ENCODE data around the gene WFDC11. TPM values are rescaled to one million over a fixed set of nuclear protein-coding genes. Genes with fewer than 3 reads are reported as not detected.

Gene WFDC11
- total RNA-seq, 1 donor from 2014 or later = not detected

DNA sequence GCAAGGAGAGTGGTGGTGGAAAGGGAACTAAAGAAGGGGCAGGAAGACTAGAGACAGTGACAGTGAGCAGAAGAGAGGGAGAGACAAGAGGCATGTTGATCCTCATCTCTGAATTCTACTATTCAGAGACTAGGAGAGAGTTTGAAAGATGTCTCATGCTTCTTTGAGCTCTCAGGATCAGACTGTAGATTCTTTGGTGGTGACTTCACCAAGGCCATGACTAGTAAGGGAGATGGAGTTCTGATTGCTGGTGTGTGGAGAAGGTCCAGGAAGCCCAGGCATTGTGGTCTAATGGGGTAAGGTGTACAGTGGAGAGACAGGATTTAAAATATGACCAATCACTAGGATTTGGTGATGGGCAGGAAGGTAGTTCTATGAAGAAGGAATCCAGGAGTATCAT lies 39.7 kb downstream of the WFDC11 start:
- H3K9ac ChIP-seq (ENCODE audit: low read depth in 1 of 3, low read length in 3 of 3) = no peak overlapping the region
- H3K27ac ChIP-seq (ENCODE audit: low read depth, low read length) = no peak overlapping the region
- no peaks in the 10 kb centered on the region for H3K36me3 ChIP-seq (ENCODE audit: control insufficient read depth in 3 of 3, insufficient read depth in 3 of 3, low read length in 3 of 3)
- no peaks in the 10 kb centered on the region for H3K9me3 ChIP-seq (ENCODE audit: control insufficient read depth in 3 of 3, low read length in 3 of 3)
- no peaks in the 10 kb centered on the region for H3K4me1 ChIP-seq (ENCODE audit: control insufficient read depth in 3 of 3, insufficient read depth in 3 of 3, low read length in 3 of 3)
- no peak overlapping the region for H3K4me3 ChIP-seq (ENCODE audit: low read length in 3 of 3)
- peaks cover 0 to 9% (median 0%) of the 10 kb centered on the region in 3 donors for H3K27me3 ChIP-seq (ENCODE audit: control insufficient read depth in 3 of 3, insufficient read depth in 3 of 3, low read length in 3 of 3)

DNA sequence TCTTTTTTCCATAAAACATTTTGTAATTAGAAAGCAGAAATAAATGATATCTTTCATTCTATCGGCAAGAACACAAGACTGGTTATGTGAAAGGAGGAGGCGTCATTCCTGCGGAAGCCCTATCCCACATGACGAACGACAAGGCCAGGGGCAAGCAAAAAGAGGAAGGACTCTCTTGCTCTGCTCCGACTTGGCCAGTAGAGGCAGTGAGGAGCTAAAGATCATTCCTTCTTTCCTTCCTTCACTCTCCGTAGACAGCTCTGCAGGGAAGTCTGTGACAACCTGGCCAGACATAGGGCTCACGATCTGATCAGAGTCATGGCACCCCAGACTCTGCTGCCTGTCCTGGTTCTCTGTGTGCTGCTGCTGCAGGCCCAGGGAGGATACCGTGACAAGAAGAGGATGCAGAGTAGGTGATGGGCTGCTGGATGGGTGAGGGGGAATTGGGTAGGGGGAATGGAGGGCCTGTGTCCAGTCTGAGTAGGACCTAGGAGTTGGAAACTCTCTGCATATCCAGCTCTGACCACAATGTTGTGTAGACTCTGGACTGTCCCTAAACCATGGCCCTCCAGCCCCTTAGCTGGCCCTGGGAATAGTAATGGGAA lies 40.4 kb downstream of the WFDC11 start, which contains the start of gene WFDC10A:
TSS of gene WFDC10A (plus strand) at position 244 of the 605 bp plus-strand sequence. CDS start at position 319, 75 bp downstream.
- H3K4me1 ChIP-seq (ENCODE audit: control insufficient read depth in 3 of 3, insufficient read depth in 3 of 3, low read length in 3 of 3) = no peaks in the 10 kb centered on the region
- H3K27ac ChIP-seq (ENCODE audit: low read depth, low read length) = no peak within 1 kb of the TSS
- no peaks in the 10 kb centered on the region for H3K36me3 ChIP-seq (ENCODE audit: control insufficient read depth in 3 of 3, insufficient read depth in 3 of 3, low read length in 3 of 3)
- H3K4me3 ChIP-seq (ENCODE audit: low read length in 3 of 3) = no peak within 1 kb of the TSS
- H3K27me3 ChIP-seq (ENCODE audit: control insufficient read depth in 3 of 3, insufficient read depth in 3 of 3, low read length in 3 of 3) = peaks cover 0 to 9% (median 0%) of the 10 kb centered on the region in 3 donors
- peaks cover 0 to 2% (median 0%) of the 10 kb centered on the region in 3 donors for H3K9me3 ChIP-seq (ENCODE audit: control insufficient read depth in 3 of 3, low read length in 3 of 3)
- H3K9ac ChIP-seq (ENCODE audit: low read depth in 1 of 3, low read length in 3 of 3) = no peak within 1 kb of the TSS

DNA sequence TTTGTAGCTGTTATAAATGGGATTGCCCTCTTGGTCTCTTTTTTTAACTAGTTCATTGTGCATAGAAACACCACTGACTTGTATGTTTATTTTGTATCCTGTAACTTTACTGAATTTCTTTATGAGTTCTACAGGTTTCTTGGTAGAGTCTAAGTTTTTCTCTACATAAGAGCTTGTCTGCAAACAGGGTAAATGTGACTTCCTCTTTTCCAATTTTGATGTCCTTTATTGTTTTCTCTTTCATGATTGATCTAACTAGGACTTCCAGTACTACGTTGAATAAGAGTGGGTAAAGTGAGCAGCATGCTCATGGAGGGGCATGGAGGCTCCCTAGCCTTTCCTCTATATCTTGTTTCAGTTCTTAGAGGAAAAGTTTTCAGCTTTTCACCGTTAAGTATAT lies 43.5 kb downstream of the WFDC11 start:
- peaks cover 0 to 2% (median 0%) of the 10 kb centered on the region in 3 donors for H3K9me3 ChIP-seq (ENCODE audit: control insufficient read depth in 3 of 3, low read length in 3 of 3)
- peaks cover 0 to 6% (median 0%) of the 10 kb centered on the region in 3 donors for H3K27me3 ChIP-seq (ENCODE audit: control insufficient read depth in 3 of 3, insufficient read depth in 3 of 3, low read length in 3 of 3)
- H3K9ac ChIP-seq (ENCODE audit: low read depth in 1 of 3, low read length in 3 of 3) = no peak overlapping the region
- no peak overlapping the region for H3K27ac ChIP-seq (ENCODE audit: low read depth, low read length)
- H3K4me3 ChIP-seq (ENCODE audit: low read length in 3 of 3) = no peak overlapping the region
- no peaks in the 10 kb centered on the region for H3K4me1 ChIP-seq (ENCODE audit: control insufficient read depth in 3 of 3, insufficient read depth in 3 of 3, low read length in 3 of 3)
- H3K36me3 ChIP-seq (ENCODE audit: control insufficient read depth in 3 of 3, insufficient read depth in 3 of 3, low read length in 3 of 3) = no peaks in the 10 kb centered on the region

DNA sequence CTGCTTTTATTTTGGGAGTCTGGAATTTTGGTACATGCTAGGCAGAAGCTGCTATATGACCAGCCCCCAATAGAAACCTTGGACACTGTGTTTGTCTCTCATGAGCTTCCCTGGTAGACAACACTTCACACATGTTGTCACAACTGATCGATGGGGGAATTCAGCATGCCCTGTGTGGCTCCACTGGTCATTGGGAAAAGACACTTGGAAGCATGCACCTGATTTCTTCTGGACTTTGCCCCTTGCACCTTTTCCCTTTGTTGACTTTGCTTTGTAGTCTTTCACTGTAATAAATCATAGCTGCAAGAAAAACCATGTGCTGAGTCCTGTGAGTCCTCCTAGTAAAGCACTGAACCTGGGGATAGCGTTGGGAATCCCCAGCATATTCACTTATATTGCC lies 48.4 kb downstream of the WFDC11 start:
- no peak overlapping the region for H3K4me3 ChIP-seq (ENCODE audit: low read length in 3 of 3)
- H3K9ac ChIP-seq (ENCODE audit: low read depth in 1 of 3, low read length in 3 of 3) = no peak overlapping the region
- H3K27me3 ChIP-seq (ENCODE audit: control insufficient read depth in 3 of 3, insufficient read depth in 3 of 3, low read length in 3 of 3) = no peaks in the 10 kb centered on the region
- no peak overlapping the region for H3K27ac ChIP-seq (ENCODE audit: low read depth, low read length)
- H3K36me3 ChIP-seq (ENCODE audit: control insufficient read depth in 3 of 3, insufficient read depth in 3 of 3, low read length in 3 of 3) = no peaks in the 10 kb centered on the region
- H3K4me1 ChIP-seq (ENCODE audit: control insufficient read depth in 3 of 3, insufficient read depth in 3 of 3, low read length in 3 of 3) = no peaks in the 10 kb centered on the region
- H3K9me3 ChIP-seq (ENCODE audit: control insufficient read depth in 3 of 3, low read length in 3 of 3) = peaks cover 0 to 2% (median 0%) of the 10 kb centered on the region in 3 donors

DNA sequence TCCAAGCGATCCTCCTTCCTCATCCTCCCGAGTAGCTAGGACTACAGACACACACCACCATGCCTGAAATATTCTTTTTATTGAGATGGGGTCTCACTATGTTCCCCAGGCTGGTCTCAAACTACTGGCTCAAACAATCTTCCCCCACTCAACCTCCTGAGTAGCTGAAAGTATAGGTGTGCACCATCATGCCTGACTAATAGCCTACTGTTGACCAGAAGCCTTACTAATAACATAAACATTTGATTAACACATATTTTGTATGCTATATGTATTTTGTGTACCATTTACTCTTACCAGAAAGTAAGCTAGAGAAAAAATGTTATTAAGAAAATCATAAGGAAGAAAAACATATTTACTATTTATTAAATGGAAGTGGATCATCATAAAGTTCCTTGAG lies 52.4 kb downstream of the WFDC11 start:
- Histone ChIP-seq H3K27me3 (ENCODE audit: control insufficient read depth in 3 of 3, insufficient read depth in 3 of 3, low read length in 3 of 3) (no peaks in the 10 kb centered on the region), H3K9ac (ENCODE audit: low read depth in 1 of 3, low read length in 3 of 3) (no peak overlapping the region), H3K27ac (ENCODE audit: low read depth, low read length) (no peak overlapping the region), H3K36me3 (ENCODE audit: control insufficient read depth in 3 of 3, insufficient read depth in 3 of 3, low read length in 3 of 3) (no peaks in the 10 kb centered on the region), H3K4me3 (ENCODE audit: low read length in 3 of 3) (no peak overlapping the region), H3K4me1 (ENCODE audit: control insufficient read depth in 3 of 3, insufficient read depth in 3 of 3, low read length in 3 of 3) (no peaks in the 10 kb centered on the region), H3K9me3 (ENCODE audit: control insufficient read depth in 3 of 3, low read length in 3 of 3) (no peaks in the 10 kb centered on the region)

- Histone ChIP-seq H3K9me3 (ENCODE audit: control insufficient read depth in 3 of 3, low read length in 3 of 3) (no peaks in the 10 kb centered on the region), H3K36me3 (ENCODE audit: control insufficient read depth in 3 of 3, insufficient read depth in 3 of 3, low read length in 3 of 3) (no peaks in the 10 kb centered on the region), H3K27me3 (ENCODE audit: control insufficient read depth in 3 of 3, insufficient read depth in 3 of 3, low read length in 3 of 3) (no peaks in the 10 kb centered on the region), H3K27ac (ENCODE audit: low read depth, low read length) (no peak overlapping the region), H3K4me3 (ENCODE audit: low read length in 3 of 3) (no peak overlapping the region), H3K4me1 (ENCODE audit: control insufficient read depth in 3 of 3, insufficient read depth in 3 of 3, low read length in 3 of 3) (no peaks in the 10 kb centered on the region), H3K9ac (ENCODE audit: low read depth in 1 of 3, low read length in 3 of 3) (no peak overlapping the region)
These were observed 57.7 kb downstream of the WFDC11 start for GRCh38 chr20:45612314-45612713.

- no peak overlapping the region for H3K27ac ChIP-seq (ENCODE audit: low read depth, low read length)
- H3K4me3 ChIP-seq (ENCODE audit: low read length in 3 of 3) = no peak overlapping the region
- H3K9ac ChIP-seq (ENCODE audit: low read depth in 1 of 3, low read length in 3 of 3) = no peak overlapping the region
- no peaks in the 10 kb centered on the region for H3K4me1 ChIP-seq (ENCODE audit: control insufficient read depth in 3 of 3, insufficient read depth in 3 of 3, low read length in 3 of 3)
- H3K27me3 ChIP-seq (ENCODE audit: control insufficient read depth in 3 of 3, insufficient read depth in 3 of 3, low read length in 3 of 3) = no peaks in the 10 kb centered on the region
- H3K36me3 ChIP-seq (ENCODE audit: control insufficient read depth in 3 of 3, insufficient read depth in 3 of 3, low read length in 3 of 3) = no peaks in the 10 kb centered on the region
- H3K9me3 ChIP-seq (ENCODE audit: control insufficient read depth in 3 of 3, low read length in 3 of 3) = peaks cover 0 to 3% (median 0%) of the 10 kb centered on the region in 3 donors
These were observed 59.0 kb downstream of the WFDC11 start for GRCh38 chr20:45611054-45611453.

- no peaks in the 10 kb centered on the region for H3K4me1 ChIP-seq (ENCODE audit: control insufficient read depth in 3 of 3, insufficient read depth in 3 of 3, low read length in 3 of 3)
These were observed 62.2 kb downstream of the WFDC11 start for GRCh38 chr20:45607810-45608209.

More at GRCh38 chr20:45607810-45608209, 62.2 kb downstream of the WFDC11 start:
- H3K27me3 ChIP-seq (ENCODE audit: control insufficient read depth in 3 of 3, insufficient read depth in 3 of 3, low read length in 3 of 3) = no peaks in the 10 kb centered on the region
- H3K9ac ChIP-seq (ENCODE audit: low read depth in 1 of 3, low read length in 3 of 3) = no peak overlapping the region
- H3K9me3 ChIP-seq (ENCODE audit: control insufficient read depth in 3 of 3, low read length in 3 of 3) = peaks cover 0 to 3% (median 0%) of the 10 kb centered on the region in 3 donors
- no peak overlapping the region for H3K4me3 ChIP-seq (ENCODE audit: low read length in 3 of 3)
- no peak overlapping the region for H3K27ac ChIP-seq (ENCODE audit: low read depth, low read length)
- no peaks in the 10 kb centered on the region for H3K36me3 ChIP-seq (ENCODE audit: control insufficient read depth in 3 of 3, insufficient read depth in 3 of 3, low read length in 3 of 3)

Small RNA genes lying within 50 kb of the gene (small RNA-seq; reads per million reads assigned to genes)
- not detected for gene MIR3617

Other genes with a start within 250 kb of the WFDC11 start
- gene WFDC2, start 200.5 kb downstream of the WFDC11 start, total RNA-seq = not detected
- gene SPINT3, start 154.6 kb downstream of the WFDC11 start, total RNA-seq = not detected
- gene WFDC6, start 130.8 kb downstream of the WFDC11 start, total RNA-seq = not detected
- gene EPPIN, start 122.8 kb downstream of the WFDC11 start, total RNA-seq = not detected
- not detected for gene WFDC8, start 91.0 kb downstream of the WFDC11 start, total RNA-seq
- gene WFDC10A, start 40.5 kb downstream of the WFDC11 start, total RNA-seq = not detected
- not detected for gene WFDC9, start 39.0 kb downstream of the WFDC11 start, total RNA-seq
- not detected for gene WFDC13, start 31.8 kb upstream of the WFDC11 start, total RNA-seq
- not detected for gene WFDC10B, start 34.8 kb upstream of the WFDC11 start, total RNA-seq
- gene SPINT4, start 52.1 kb upstream of the WFDC11 start, total RNA-seq = not detected
- gene WFDC3, start 121.6 kb upstream of the WFDC11 start, total RNA-seq = not detected
- gene DNTTIP1, start 121.7 kb upstream of the WFDC11 start, total RNA-seq = 18.3 TPM
- 10.4 TPM for gene UBE2C, start 142.4 kb upstream of the WFDC11 start, total RNA-seq
- gene TNNC2, start 157.1 kb upstream of the WFDC11 start, total RNA-seq = 2,844 TPM
- 26.6 TPM for gene SNX21, start 163.6 kb upstream of the WFDC11 start, total RNA-seq
- gene ACOT8, start 187.2 kb upstream of the WFDC11 start, total RNA-seq = 27.1 TPM
- gene ZSWIM3, start 187.4 kb upstream of the WFDC11 start, total RNA-seq = 7.8 TPM
- 3.1 TPM for gene ZSWIM1, start 211.0 kb upstream of the WFDC11 start, total RNA-seq
- 2.6 TPM for gene SPATA25, start 217.4 kb upstream of the WFDC11 start, total RNA-seq
- 13.0 TPM for gene NEURL2, start 221.0 kb upstream of the WFDC11 start, total RNA-seq
- gene CTSA, start 221.1 kb upstream of the WFDC11 start, total RNA-seq = 23.0 TPM
- 38.1 TPM for gene PLTP, start 241.9 kb upstream of the WFDC11 start, total RNA-seq

All from skeletal muscle tissue (tissue), 5 donors.